GM12878 (cell line): ENCODE measurements around the gene FAM83D.

Experiments
- CEBPB ChIP-seq, 2 experiments: fragments of 150-350 bp in 1 of 2; IDR thresholded peaks; 2 replicates each; pipeline ENCODE4 v1.6.1; 2012 to 2014; ENCODE audit warnings: low read depth in 2 of 2, low read length in 2 of 2, borderline replicate concordance in 1 of 2, inconsistent platforms in 1 of 2
- KDM1A ChIP-seq: fragments of 200-600 bp; sonication (generic); IDR thresholded peaks from 2 replicates; pipeline ENCODE4 v1.6.1; 2016; ENCODE audit warnings: borderline replicate concordance
- MAX ChIP-seq: IDR thresholded peaks from 2 replicates; pipeline ENCODE4 v1.6.1; 2012; ENCODE audit warnings: low read depth, low read length, improper control_type of control experiment
- RAD51 ChIP-seq: fragments of 450-650 bp; IDR thresholded peaks from 2 replicates; pipeline ENCODE4 v1.6.1; 2016; ENCODE audit warnings: moderate library complexity, mild to moderate bottlenecking, inconsistent platforms
- RCOR1 ChIP-seq: conservative IDR thresholded peaks from 2 replicates; pipeline ENCODE4 v1.6.1; 2012; ENCODE audit warnings: low read depth, low read length, improper control_type of control experiment
- TF ChIP-seq, protein P1 (sequence below), 3 experiments: IDR thresholded peaks in 2 of 3; conservative IDR thresholded peaks in 1 of 3; 2 replicates each; pipeline ENCODE4 v1.5.1; 2011; ENCODE audit warnings: low read depth in 3 of 3, low read length in 3 of 3, mild to moderate bottlenecking in 3 of 3, control low read depth in 2 of 3, moderate library complexity in 2 of 3, inconsistent platforms in 1 of 3, mixed read lengths in 1 of 3; ENCODE audit not compliant: control insufficient read depth in 2 of 3, insufficient read depth in 1 of 3; ENCODE audit errors: extremely low read depth in 1 of 3
- TF ChIP-seq, protein P2 (sequence below): fragments of 450-650 bp; formaldehyde crosslinking; IDR thresholded peaks from 2 replicates; pipeline ENCODE4 v1.4.0; 2020; ENCODE audit warnings: mild to moderate bottlenecking, moderate library complexity
- TF ChIP-seq, protein P3 (sequence below): IDR thresholded peaks from 2 replicates; pipeline ENCODE4 v1.6.1; 2011; ENCODE audit warnings: low read depth, mild to moderate bottlenecking, low read length, moderate library complexity, borderline replicate concordance; ENCODE audit errors: extremely low read depth

DNA sequence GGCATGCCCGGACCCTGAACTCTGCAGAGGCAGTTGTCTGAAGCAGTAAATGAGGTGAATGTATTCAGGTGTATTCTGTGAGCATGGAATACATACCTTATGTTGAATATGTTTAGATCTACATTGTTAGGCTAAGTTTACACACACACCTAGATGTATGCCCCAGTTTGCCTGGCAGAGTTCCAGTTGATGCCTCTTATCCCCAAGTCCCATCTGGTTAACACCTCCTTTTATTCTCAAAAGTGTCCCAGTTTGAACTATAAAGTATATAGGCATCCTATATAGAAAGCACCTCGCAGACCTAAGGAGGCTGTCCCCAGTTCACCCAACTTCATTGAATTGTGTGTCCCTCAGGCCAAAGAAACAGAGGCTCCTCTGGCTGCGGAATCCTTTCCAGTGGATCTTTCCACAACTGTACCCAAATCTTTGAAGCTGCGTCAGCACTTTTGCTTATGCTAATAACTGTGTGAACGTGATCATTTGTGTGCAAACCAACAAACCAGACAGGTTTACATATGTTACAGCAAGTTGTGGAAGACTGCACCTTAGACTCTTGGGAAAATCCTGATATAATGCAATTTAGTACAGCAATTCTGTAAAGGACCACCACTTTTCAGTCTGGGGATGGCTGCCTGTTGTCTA is 31.1 kb downstream of the FAM83D start:
- TF ChIP-seq, protein P1, sequence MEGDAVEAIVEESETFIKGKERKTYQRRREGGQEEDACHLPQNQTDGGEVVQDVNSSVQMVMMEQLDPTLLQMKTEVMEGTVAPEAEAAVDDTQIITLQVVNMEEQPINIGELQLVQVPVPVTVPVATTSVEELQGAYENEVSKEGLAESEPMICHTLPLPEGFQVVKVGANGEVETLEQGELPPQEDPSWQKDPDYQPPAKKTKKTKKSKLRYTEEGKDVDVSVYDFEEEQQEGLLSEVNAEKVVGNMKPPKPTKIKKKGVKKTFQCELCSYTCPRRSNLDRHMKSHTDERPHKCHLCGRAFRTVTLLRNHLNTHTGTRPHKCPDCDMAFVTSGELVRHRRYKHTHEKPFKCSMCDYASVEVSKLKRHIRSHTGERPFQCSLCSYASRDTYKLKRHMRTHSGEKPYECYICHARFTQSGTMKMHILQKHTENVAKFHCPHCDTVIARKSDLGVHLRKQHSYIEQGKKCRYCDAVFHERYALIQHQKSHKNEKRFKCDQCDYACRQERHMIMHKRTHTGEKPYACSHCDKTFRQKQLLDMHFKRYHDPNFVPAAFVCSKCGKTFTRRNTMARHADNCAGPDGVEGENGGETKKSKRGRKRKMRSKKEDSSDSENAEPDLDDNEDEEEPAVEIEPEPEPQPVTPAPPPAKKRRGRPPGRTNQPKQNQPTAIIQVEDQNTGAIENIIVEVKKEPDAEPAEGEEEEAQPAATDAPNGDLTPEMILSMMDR (IDR thresholded peaks at IDR 0.05 in 2 of 3, conservative IDR thresholded peaks at IDR 0.05 in 1 of 3; ENCODE audit: control insufficient read depth in 2 of 3, extremely low read depth in 1 of 3, insufficient read depth in 1 of 3, low read depth in 3 of 3, low read length in 3 of 3): no peak
- TF ChIP-seq, protein P2, sequence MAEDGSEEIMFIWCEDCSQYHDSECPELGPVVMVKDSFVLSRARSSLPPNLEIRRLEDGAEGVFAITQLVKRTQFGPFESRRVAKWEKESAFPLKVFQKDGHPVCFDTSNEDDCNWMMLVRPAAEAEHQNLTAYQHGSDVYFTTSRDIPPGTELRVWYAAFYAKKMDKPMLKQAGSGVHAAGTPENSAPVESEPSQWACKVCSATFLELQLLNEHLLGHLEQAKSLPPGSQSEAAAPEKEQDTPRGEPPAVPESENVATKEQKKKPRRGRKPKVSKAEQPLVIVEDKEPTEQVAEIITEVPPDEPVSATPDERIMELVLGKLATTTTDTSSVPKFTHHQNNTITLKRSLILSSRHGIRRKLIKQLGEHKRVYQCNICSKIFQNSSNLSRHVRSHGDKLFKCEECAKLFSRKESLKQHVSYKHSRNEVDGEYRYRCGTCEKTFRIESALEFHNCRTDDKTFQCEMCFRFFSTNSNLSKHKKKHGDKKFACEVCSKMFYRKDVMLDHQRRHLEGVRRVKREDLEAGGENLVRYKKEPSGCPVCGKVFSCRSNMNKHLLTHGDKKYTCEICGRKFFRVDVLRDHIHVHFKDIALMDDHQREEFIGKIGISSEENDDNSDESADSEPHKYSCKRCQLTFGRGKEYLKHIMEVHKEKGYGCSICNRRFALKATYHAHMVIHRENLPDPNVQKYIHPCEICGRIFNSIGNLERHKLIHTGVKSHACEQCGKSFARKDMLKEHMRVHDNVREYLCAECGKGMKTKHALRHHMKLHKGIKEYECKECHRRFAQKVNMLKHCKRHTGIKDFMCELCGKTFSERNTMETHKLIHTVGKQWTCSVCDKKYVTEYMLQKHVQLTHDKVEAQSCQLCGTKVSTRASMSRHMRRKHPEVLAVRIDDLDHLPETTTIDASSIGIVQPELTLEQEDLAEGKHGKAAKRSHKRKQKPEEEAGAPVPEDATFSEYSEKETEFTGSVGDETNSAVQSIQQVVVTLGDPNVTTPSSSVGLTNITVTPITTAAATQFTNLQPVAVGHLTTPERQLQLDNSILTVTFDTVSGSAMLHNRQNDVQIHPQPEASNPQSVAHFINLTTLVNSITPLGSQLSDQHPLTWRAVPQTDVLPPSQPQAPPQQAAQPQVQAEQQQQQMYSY (CRISPR knock-in tag): no peak
- TF ChIP-seq MAX (no peak), KDM1A (no peak), RAD51 (no peak), CEBPB (IDR thresholded peaks at IDR 0.05; ENCODE audit: borderline replicate concordance in 1 of 2, low read depth in 2 of 2, low read length in 2 of 2) (no peak), RCOR1 (no peak)
- TF ChIP-seq, protein P3, sequence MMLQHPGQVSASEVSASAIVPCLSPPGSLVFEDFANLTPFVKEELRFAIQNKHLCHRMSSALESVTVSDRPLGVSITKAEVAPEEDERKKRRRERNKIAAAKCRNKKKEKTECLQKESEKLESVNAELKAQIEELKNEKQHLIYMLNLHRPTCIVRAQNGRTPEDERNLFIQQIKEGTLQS: no peak
